K562 (cell line): ENCODE data around the gene TXLNG. TPM values are rescaled to one million over a fixed set of nuclear protein-coding genes. Genes with fewer than 3 reads are reported as not detected.

Experiments used
- ATAC-seq: fragments of 200-7000 bp; cut with Tn5 transposase; 3 replicates; pipeline ENCODE4 v1.9.1; 2020; ENCODE audit warnings: moderate library complexity
- BruUV-seq: library from RNA; stranded (reverse); fragments of 400-500 nt; replicated peaks from 2 replicates; lab custom pipeline; 2021; lab: Mats Ljungman, UMichigan
- CTCF ChIA-PET: fragments of 300-600 bp; formaldehyde crosslinking; extraction: SDS; loops from one replicate; lab custom pipeline; 2021; ENCODE audit warnings: low intra/inter-chr PET ratio; lab: Yijun Ruan, JAX
- POLR2A ChIA-PET: fragments of 300-600, 350-650 bp; sonication (Branson Sonifier 250); formaldehyde crosslinking; extraction: SDS; loops from one replicate; lab custom pipeline; 2021; ENCODE audit warnings: antibody characterized with exemption, inconsistent platforms; lab: Yijun Ruan, JAX
- DNase-seq, 4 experiments: peaks; one replicate each; pipeline versions ENCODE4 v3.0.0 to v3.0.0-alpha.2; 2011 to 2018; ENCODE audit warnings: low spot score in 3 of 4, mixed read lengths in 3 of 4; ENCODE audit errors: extremely low read depth in 1 of 4
- FAIRE-seq: peaks from 2 replicates; lab custom pipeline; 2011; peaks lifted over from hg19 to GRCh38; lab: Jason Lieb, UNC
- H2AFZ ChIP-seq: 2 replicates; pipeline ENCODE4 v1.6.0; 2011; ENCODE audit warnings: low read depth, low read length, control low read depth, inconsistent platforms
- H3K27ac ChIP-seq: fragments of 200-600 bp; 3 replicates; pipeline ENCODE4 v1.8.0; 2011; ENCODE audit warnings: low read depth, mild to moderate bottlenecking, control low read depth, inconsistent platforms, low read length, moderate library complexity, mixed read lengths; ENCODE audit errors: extremely low read depth
- H3K27me3 ChIP-seq, 2 experiments: fragments of 300-600 bp in 1 of 2; 2 replicates in 1 of 2; 3 replicates in 1 of 2; pipeline versions ENCODE4 v1.6.0 to v1.8.0; 2011; ENCODE audit warnings: inconsistent platforms in 2 of 2, low read length in 2 of 2, mild to moderate bottlenecking in 1 of 2, mixed read lengths in 1 of 2, moderate library complexity in 1 of 2; ENCODE audit not compliant: control insufficient read depth in 2 of 2, insufficient read depth in 2 of 2
- H3K36me3 ChIP-seq: fragments of 300-600 bp; 3 replicates; pipeline ENCODE4 v1.8.0; 2011; ENCODE audit warnings: mild to moderate bottlenecking, low read length, inconsistent platforms; ENCODE audit not compliant: control insufficient read depth, insufficient read depth
- H3K4me1 ChIP-seq, 2 experiments: fragments of 200-600 bp in 1 of 2; replicated peaks in 1 of 2; 2 replicates in 1 of 2; 3 replicates in 1 of 2; pipeline versions ENCODE4 v1.5.1 to v1.8.0; 2011; ENCODE audit warnings: inconsistent platforms in 2 of 2, low read length in 2 of 2, mild to moderate bottlenecking in 1 of 2, mixed read lengths in 1 of 2, moderate library complexity in 1 of 2; ENCODE audit not compliant: control insufficient read depth in 2 of 2, insufficient read depth in 2 of 2
- H3K4me2 ChIP-seq: 2 replicates; pipeline ENCODE4 v1.6.1; 2011; ENCODE audit warnings: low read length, control low read depth, inconsistent platforms, mixed read lengths; ENCODE audit not compliant: insufficient read depth
- H3K4me3 ChIP-seq: fragments of 200-600 bp; sonication (generic), shearing (Covaris generic); 2 replicates; pipeline ENCODE4 v1.5.1; 2016; ENCODE audit warnings: control low read depth, inconsistent platforms
- H3K79me2 ChIP-seq: fragments of 200-600 bp; 3 replicates; pipeline ENCODE4 v1.8.0; 2011; ENCODE audit warnings: low read length, inconsistent platforms; ENCODE audit not compliant: control insufficient read depth, insufficient read depth
- H3K9ac ChIP-seq, 2 experiments: 2 replicates each; pipeline versions ENCODE4 v1.6.0 to v1.6.1; 2011; ENCODE audit warnings: low read depth in 2 of 2, low read length in 2 of 2, control low read depth in 1 of 2, inconsistent platforms in 1 of 2, mild to moderate bottlenecking in 1 of 2, mixed read lengths in 1 of 2; ENCODE audit not compliant: insufficient read depth in 1 of 2
- H3K9me1 ChIP-seq: one replicate; pipeline ENCODE4 v1.6.0; 2011; ENCODE audit warnings: inconsistent platforms, mild to moderate bottlenecking, low read length, moderate library complexity; ENCODE audit not compliant: control insufficient read depth, insufficient read depth
- H3K9me3 ChIP-seq: replicated peaks from 2 replicates; pipeline ENCODE4 v1.5.1; 2011; ENCODE audit warnings: low read depth, low read length, inconsistent platforms; ENCODE audit not compliant: control insufficient read depth, insufficient read depth
- H4K20me1 ChIP-seq: replicated peaks from 2 replicates; pipeline ENCODE4 v1.6.1; 2011; ENCODE audit warnings: low read length, inconsistent platforms, mixed read lengths; ENCODE audit not compliant: control insufficient read depth, insufficient read depth
- CAMTA2 ChIP-seq: fragments of 250-450 bp; sonication (Bioruptor Pico); conservative IDR thresholded peaks from 2 replicates; pipeline ENCODE4 v1.5.1; 2022
- E2F4 ChIP-seq: sonication (generic); formaldehyde crosslinking; IDR thresholded peaks from 2 replicates; pipeline ENCODE4 v1.8.0; 2022; ENCODE audit warnings: mild to moderate bottlenecking, low read depth, missing genetic modification reagents
- KDM2B ChIP-seq: fragments of 250-450 bp; sonication (Bioruptor Pico); IDR thresholded peaks from 2 replicates; pipeline ENCODE4 v1.8.0; 2021; ENCODE audit warnings: mild to moderate bottlenecking, moderate library complexity
- KHSRP ChIP-seq: fragments of 450-650 bp; IDR thresholded peaks from 2 replicates; pipeline ENCODE4 v1.6.1; 2017
- LEF1 ChIP-seq: fragments of 450-650 bp; IDR thresholded peaks from 2 replicates; pipeline ENCODE4 v1.6.1; 2016; ENCODE audit warnings: mild to moderate bottlenecking
- MCM7 ChIP-seq, 2 experiments: fragments of 450-650 bp; IDR thresholded peaks; 2 replicates each; pipeline ENCODE4 v1.6.1; 2016 to 2018
- MECOM ChIP-seq: fragments of 250-450 bp; sonication (Bioruptor Pico); IDR thresholded peaks from 2 replicates; pipeline ENCODE4 v1.8.0; 2022; ENCODE audit warnings: inconsistent platforms
- SMAD3 ChIP-seq: fragments of 450-650 bp; formaldehyde crosslinking; conservative IDR thresholded peaks from 2 replicates; pipeline ENCODE4 v1.4.0; 2020; ENCODE audit warnings: mild to moderate bottlenecking
- SUPT5H ChIP-seq: fragments of 450-650 bp; IDR thresholded peaks from 2 replicates; pipeline ENCODE4 v1.6.1; 2016
- TAF1 ChIP-seq: IDR thresholded peaks from 2 replicates; pipeline ENCODE4 v1.6.1; 2011; ENCODE audit warnings: mild to moderate bottlenecking, low read length, moderate library complexity; ENCODE audit not compliant: insufficient read depth, control insufficient read depth, severe bottlenecking; ENCODE audit errors: extremely low read depth
- ZBTB26 ChIP-seq: fragments of 450-650 bp; formaldehyde crosslinking; IDR thresholded peaks from 2 replicates; pipeline ENCODE4 v1.4.0; 2022; ENCODE audit warnings: missing genetic modification characterization
- ZFP36 ChIP-seq: fragments of 150-350 bp; IDR thresholded peaks from 2 replicates; pipeline ENCODE4 v1.6.1; 2018; ENCODE audit warnings: low read length, low read depth; ENCODE audit not compliant: partially characterized antibody
- ZNF197 ChIP-seq: fragments of 200-800 bp; sonication (Bioruptor generic); IDR thresholded peaks from 2 replicates; pipeline ENCODE4 v1.6.1; 2016; ENCODE audit warnings: low read depth, missing genetic modification characterization, missing compliant biosample characterization
- ZNF277 ChIP-seq: fragments of 250-450 bp; sonication (Bioruptor Pico); IDR thresholded peaks from 2 replicates; pipeline ENCODE4 v1.8.0; 2022; ENCODE audit warnings: inconsistent platforms, mild to moderate bottlenecking, moderate library complexity, borderline replicate concordance
- ZNF707 ChIP-seq: fragments of 250-450 bp; sonication (Bioruptor Pico); conservative IDR thresholded peaks from 2 replicates; pipeline ENCODE4 v1.8.0; 2022; ENCODE audit warnings: inconsistent platforms, mild to moderate bottlenecking, moderate library complexity
- WGBS: fragments of 100-300 bp; shearing (Covaris generic); methylation state at CpG from one replicate; pipeline ENCODE4 v1.1.6; 2016; ENCODE audit warnings: low coverage, mixed read lengths; ENCODE audit not compliant: insufficient coverage; ENCODE audit errors: missing lambda C conversion rate; 5-methylcytosine and 5-hydroxymethylcytosine counted together
- in situ Hi-C: fragments of 300-500 bp; cut with MboI; formaldehyde crosslinking; loops from 4 replicates; pipeline ENCODE4 v1.15.0; 2018; ENCODE audit warnings: inconsistent platforms, mixed read lengths
- intact Hi-C: fragments of 100-400 bp; cut with micrococcal nuclease; formaldehyde crosslinking; loops from 2 replicates; pipeline ENCODE4 v1.14.2; 2022
- polyA plus RNA-seq, 8 experiments: library from polyadenylated mRNA; depleted of rRNA in 4 of 8; stranded (reverse) in 5 of 8; unstranded in 3 of 8; fragments of >200 nt; fragmentation: Nextera tagmentation in 2 of 8; fragmentation: Illumina TruSeq in 1 of 8; extraction: Ambion mirVana in 2 of 8; extraction: Trizol in 1 of 8; gene quantifications; 2 replicates each; pipeline versions ENCODE4 v1.2.1 to v1.2.3, GENCODE V29; 2011 to 2014; ENCODE audit warnings: inconsistent platforms in 1 of 8, missing spikeins in 1 of 8
- total RNA-seq, 7 experiments: library from RNA; depleted of rRNA in 6 of 7; stranded (reverse); fragments of >200 nt in 6 of 7; fragmentation: Illumina TruSeq in 2 of 7; extraction: Trizol in 2 of 7; gene quantifications; 2 replicates each; pipeline versions ENCODE4 v1.2.1 to v1.2.3, GENCODE V29; 2011 to 2021; ENCODE audit warnings: low replicate concordance in 1 of 7

Gene TXLNG
- total and polyA plus RNA-seq, 9 of the 15 experiments (the other 6 are each of a cell fraction or from before 2014, with no cell fraction given) = 13.1 to 47.0 (median 31.6) TPM

GRCh38 chrX:16851827-16852226, 65.6 kb downstream of the TXLNG start:
- Histone ChIP-seq H3K79me2 (peaks cover 18% of the 10 kb centered on the region), H3K27me3 (no peaks in the 10 kb centered on the region), H3K4me1 (no peaks in the 10 kb centered on the region), H3K9me3 (no peaks in the 10 kb centered on the region), H3K4me3 (no peak overlapping the region), H3K9me1 (no peaks in the 10 kb centered on the region), H4K20me1 (no peaks in the 10 kb centered on the region), H3K36me3 (peaks cover 91% of the 10 kb centered on the region), H2AFZ (no peak overlapping the region), H3K27ac (no peak overlapping the region), H3K4me2 (no peak overlapping the region), H3K9ac (no peak overlapping the region)
- CTCF ChIA-PET = no interaction called here
- no peak for FAIRE-seq
- POLR2A ChIA-PET = interaction anchor here (0.5 to 1.3 kb wide), 2 partner anchors 14 to 19 kb away, joined by 3 read pairs; no protein-coding TSS in a partner anchor
- intact Hi-C loops = no loop called here
- no peak for TF ChIP-seq ZNF277
- TF ChIP-seq SUPT5H = no peak
- no peak for TF ChIP-seq KDM2B
- no peak for TF ChIP-seq ZFP36
- TF ChIP-seq CAMTA2 (CRISPR knock-in tag) = no peak
- no peak for TF ChIP-seq KHSRP
- no peak for TF ChIP-seq LEF1
- TF ChIP-seq TAF1 = no peak
- no peak for TF ChIP-seq E2F4 (CRISPR knock-in tag)
- no peak for TF ChIP-seq MECOM (CRISPR knock-in tag)
- no peak for TF ChIP-seq MCM7 (IDR thresholded peaks at IDR 0.05)
- TF ChIP-seq ZNF707 = no peak
- no peak for TF ChIP-seq ZNF197 (CRISPR knock-in tag)
- no peak for TF ChIP-seq SMAD3 (CRISPR knock-in tag)
- TF ChIP-seq ZBTB26 = no peak
- DNase-seq = no peak
- no TSS peak for BruUV-seq
- in situ Hi-C loops = no loop called here
- no peak for ATAC-seq
- WGBS = 97% methylated on average over 3 of the region's 3 CpGs
